ENCODE data around the gene DDX41.
"Not testable (repeated sequence)": the region's sequence is repeated elsewhere in the genome, so short reads cannot be mapped to it uniquely, and the experiment has no call there.

DDX41 gene

GRCh38 chr5:177498013-177498787 lies 18.6 kb downstream of the DDX41 start:
- DNase-seq (ENCODE audit: low spot score): no peak

GRCh38 chr5:177497292-177498012 lies 19.3 kb downstream of the DDX41 start, which contains the start of gene PDLIM7:
TSS of gene PDLIM7 (minus strand) at chr5:177497604. CDS start at chr5:177496512, 1,092 bp downstream.
- peak; percentile 95 for DNase-seq (ENCODE audit: low spot score)

GRCh38 chr5:177496727-177497291 lies 20.0 kb downstream of the DDX41 start:
- no peak for DNase-seq (ENCODE audit: low spot score)

GRCh38 chr5:177496070-177496726 lies 20.6 kb downstream of the DDX41 start:
- no peak for DNase-seq (ENCODE audit: low spot score)

DNA sequence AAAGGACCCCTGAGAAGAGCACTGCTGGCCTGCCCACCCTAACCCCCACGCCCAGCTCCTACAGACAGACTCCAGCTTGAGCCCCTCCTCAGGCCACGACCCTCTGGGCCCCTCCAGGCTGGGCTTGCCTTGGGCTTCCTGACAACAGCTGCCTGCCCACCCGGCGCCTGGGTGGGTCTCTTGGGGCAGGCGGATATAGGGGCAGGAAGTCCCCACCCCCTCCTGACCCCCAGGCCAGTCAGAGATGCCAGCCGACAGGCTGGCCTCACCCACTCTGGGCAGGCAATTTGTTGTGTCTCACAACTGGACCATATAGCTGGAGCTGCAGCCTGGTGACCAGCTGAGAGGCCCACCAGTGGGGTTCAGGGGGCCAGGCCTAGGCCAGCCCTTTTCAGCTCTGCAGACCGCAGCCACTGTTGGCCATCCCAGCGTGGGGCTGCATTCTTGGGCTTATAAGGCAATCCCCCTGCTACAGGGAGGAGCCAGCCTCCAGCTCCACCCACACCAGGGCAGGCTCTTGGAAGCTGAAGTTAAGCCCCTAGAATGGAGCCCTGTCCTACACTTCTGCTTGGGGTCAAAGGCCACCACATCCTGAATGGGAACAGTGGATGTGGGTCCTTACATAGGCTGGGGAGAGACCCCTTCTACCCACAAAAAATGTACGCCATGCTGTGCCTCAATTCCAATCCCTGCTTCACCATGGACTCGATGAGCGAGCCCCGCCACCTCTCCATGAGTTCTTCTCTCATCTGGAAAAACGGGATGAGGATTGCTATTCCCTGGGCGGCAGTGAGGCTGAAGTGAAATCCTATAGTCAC lies 21.3 kb downstream of the DDX41 start:
- peak; percentile 50 for DNase-seq (ENCODE audit: low spot score)

DNA sequence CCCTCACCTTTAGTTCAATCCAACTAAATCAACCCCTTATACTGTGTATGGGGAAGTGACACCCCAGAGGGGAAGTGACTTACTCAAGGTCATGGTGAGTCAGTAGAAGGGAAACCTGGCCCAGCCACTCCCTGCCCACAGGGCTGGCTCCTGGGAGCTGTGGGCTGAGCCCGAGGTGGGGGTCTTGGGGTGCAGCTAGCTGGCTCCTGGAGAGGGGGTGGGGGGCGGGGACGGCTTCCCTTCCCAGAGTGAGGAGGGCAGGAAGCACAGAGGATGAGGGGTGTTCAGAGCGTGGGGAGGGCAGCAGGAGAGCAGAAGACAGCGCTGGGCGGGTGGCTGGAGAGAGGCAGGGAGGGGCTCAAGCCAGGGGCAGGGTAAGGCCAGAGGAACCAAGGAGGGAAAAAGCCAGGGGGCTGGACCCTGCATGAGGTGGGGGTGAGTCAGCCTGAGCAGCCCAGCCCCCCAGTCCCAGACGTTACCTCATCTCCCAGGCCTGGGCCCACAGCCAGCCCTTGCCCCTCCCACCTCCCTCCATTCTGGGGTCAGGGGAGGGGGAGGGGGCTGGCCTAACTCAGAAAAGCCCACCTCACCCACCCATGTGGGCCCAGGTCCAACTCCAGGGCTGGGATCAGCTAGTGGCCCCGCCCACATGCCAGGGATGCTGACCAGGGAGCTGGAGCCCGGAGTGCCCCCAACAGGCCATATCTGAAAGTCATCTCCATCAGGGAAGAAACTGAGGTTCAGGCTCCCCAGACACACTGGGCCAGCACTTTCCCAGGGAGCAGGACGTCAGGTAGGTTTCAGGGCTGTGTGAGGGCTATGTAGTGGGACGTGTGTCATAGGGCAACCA lies 22.2 kb downstream of the DDX41 start:
- peak; percentile 61 for DNase-seq (ENCODE audit: low spot score)

GRCh38 chr5:177493795-177494345 lies 22.9 kb downstream of the DDX41 start:
- DNase-seq (ENCODE audit: low spot score): no peak

DNA sequence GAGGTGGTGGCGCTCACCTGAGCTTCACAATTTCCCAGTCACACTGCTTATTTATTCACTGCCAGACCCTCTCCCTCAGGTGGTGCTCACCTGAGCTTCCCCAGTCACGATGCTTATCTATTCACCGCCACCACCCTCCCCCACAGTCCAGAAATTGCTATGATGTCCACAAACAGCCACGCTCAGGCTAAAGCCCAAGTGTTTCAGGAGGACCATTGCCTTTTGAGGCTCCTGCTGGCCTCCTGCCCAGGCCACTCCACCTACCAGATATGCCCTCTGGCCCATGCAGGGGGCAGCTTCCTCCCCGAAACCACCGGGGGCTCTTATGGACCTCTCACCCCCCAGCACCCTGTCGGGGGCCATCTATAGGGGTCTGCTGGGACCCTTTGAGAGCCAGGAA lies 23.9 kb downstream of the DDX41 start:
- DNase-seq (ENCODE audit: low spot score): no peak

DNA sequence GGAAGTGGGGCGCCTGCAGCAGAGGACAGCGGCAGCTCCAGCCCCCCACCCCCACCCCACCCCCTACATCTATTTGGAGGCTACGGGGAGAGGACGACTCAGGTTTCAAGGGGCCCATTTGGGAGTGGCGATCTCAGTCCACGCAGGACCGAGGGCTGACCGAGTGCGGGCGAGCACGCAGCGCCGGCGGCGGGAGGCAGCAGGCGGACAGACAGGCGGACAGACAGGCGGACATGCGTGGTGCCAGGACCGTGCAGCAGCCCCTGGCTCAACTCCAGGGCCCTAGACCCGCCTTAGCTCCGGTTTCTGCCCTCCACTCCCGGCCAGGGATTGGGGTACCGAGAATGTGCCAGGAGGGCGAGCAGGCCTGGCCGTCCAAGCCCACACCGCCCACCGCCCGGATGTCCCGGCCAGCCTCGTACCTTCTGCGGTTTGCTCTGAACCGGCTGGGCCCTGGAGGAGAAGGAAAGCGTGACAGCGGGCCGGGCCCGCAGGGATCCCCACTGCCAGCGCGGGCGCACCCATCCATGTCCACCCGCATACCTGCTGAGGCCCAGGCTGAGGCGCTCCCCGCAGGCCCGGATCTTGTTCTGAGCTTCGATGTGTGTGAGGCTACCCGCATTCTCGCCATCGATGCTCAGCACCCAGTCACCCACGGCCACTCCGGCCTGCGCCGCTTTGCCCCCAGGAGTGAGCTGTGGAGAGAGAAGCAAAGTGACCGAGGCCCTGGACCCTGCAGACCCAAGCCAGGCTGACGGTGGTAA lies 24.6 kb downstream of the DDX41 start:
- DNase-seq (ENCODE audit: low spot score): no peak

DNA sequence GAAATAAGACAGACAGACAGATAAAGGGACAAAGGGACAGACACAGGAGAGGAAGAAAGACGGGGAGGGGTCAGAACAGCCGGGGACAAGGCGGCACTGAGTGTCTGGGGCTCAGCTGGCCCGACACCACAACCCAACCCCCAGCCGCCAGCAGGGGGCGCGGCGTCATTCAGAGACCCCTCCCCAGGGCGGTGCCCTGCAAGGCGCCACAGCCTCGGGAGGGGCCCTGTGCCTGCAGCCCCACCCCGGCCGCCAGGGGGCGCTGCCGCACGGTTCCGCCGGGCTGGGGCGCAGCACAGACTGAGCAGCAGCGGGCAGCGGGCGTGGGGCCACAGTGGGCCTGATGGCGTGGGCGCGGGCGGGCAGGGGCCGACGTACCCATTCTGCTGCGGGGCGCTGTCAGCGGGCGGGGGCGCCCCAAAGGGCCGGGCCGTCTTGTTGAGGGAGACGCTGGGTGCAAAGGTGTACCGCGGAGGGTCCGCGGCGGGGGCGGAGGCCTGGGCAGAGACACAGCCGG lies 25.3 kb downstream of the DDX41 start:
- peak; percentile 76 for DNase-seq (ENCODE audit: low spot score)

- DNase-seq (ENCODE audit: low spot score): no peak
These were observed 25.8 kb downstream of the DDX41 start for GRCh38 chr5:177490992-177491391.

- no peak for DNase-seq (ENCODE audit: low spot score)
These were observed 26.3 kb downstream of the DDX41 start for GRCh38 chr5:177490311-177490991.

DNA sequence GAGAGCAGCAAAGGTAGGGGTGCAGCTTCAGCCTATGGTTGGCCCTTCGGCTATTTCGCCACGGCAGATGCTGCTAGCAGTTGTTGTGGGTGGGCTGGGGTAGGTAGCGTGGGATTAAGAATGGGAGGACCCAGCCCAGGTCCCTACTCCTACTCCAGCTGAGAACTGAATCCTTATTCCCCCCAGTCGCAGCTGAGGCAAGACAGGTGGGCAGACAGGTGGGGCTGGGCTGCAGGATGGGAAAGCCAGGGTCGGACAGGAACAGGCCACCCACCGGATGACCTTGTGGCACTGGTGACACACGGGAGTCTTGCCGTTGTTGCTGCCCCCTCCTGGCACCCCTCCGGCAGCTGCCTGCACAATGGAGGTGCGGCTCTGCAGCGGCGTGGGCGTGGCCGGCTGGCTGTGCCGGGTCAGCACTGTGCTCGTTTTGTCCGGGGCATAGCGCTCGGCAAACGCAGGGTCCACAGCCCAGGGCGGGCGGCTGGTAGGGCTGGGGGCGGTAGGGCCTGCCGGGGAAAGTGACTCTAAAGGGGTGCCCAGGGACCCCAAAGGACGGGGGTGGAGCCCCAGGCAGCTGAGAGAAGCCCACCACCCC lies 27.5 kb downstream of the DDX41 start:
- peak; percentile 60 for DNase-seq (ENCODE audit: low spot score)

GRCh38 chr5:177487975-177488374 lies 28.8 kb downstream of the DDX41 start:
- DNase-seq (ENCODE audit: low spot score): no peak

- DNase-seq (ENCODE audit: low spot score): no peak
These were observed 29.6 kb downstream of the DDX41 start for GRCh38 chr5:177487144-177487543.

DNA sequence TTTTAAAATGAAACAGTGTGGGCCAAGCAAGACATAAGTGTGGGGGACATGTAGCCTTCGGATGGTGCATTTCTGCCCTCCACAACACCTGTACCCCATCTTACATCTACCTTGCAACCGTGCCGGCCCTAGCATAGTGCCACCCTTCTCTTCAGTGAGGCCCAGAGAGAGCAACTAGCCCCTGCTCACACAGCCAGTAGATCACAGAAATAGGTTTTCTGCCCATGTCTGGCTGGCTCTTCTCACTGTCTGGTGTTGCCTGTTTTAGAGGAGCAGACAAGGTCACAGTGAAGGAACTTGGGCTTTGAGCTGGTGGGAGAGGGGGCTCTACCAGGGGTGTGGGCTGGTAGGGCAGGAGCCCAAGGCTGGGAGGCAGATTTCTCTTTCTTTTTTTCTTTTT lies 30.5 kb downstream of the DDX41 start:
- DNase-seq (ENCODE audit: low spot score): no peak

DNA sequence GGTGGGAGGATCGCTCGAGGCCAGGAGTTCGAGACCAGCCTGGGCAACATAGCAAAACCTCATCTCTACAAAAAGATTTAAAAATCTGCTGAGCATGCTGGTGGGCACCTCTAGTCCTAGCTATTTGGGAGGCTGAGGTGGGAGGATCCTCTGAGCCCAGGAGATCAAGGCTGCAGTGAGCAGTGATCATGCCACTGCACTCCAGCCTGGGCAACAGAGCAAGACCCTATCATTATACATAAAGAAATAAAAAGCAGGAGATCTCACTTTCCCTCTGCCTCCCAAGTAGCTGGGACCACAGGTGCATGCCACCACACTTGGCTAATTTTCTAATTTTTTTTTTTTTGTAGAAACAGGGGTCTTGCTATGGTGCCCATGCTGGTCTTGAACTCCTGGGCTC lies 31.0 kb downstream of the DDX41 start:
- DNase-seq (ENCODE audit: low spot score): not testable (repeated sequence)

DNA sequence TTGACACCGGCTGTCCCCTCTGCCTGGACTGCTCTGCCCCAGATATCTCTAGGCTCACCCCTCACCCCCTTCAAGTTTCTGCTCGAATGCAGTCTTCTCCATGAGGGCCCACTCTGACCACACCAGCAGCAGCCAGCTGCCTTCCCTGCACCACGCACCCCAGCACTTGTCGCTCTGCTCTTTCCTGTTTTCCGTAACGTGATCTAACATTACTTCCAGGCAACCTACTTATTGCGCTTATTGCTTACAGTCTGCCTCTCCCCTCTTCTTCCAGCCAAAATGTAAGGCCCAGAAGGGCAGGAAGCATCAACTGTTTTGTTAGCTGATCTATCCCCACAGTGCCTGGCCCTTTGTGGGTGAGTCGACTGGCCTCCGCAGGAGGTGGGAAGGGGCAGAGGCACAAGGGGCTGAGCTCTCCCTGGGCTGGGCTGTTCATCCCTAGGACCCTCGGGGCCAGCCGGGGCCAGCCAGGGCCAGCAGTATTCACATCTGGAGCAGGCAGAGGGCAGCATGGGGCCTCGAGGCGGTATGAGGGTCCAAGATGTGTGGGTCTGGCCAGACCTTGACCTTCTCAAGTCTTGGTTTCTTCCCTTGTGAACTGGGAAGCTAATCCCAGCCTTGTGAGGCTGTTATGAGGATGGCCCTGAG lies 31.7 kb downstream of the DDX41 start:
- DNase-seq (ENCODE audit: low spot score): no peak
